HUES48 (cell line): Measurements from ENCODE around the gene TFF1.

ENCODE experiments used
- H3K27ac ChIP-seq: one replicate; pipeline ENCODE4 v1.7.0; 2013; ENCODE audit warnings: low read depth, low read length, inconsistent platforms
- H3K27me3 ChIP-seq: 2 replicates; pipeline ENCODE4 v1.6.1; 2013; ENCODE audit warnings: mild to moderate bottlenecking, low read length; ENCODE audit not compliant: control insufficient read depth, insufficient read depth
- H3K36me3 ChIP-seq: 2 replicates; pipeline ENCODE4 v1.6.1; 2013; ENCODE audit warnings: low read length; ENCODE audit not compliant: control insufficient read depth, insufficient read depth
- H3K4me1 ChIP-seq: 2 replicates; pipeline ENCODE4 v1.6.1; 2013; ENCODE audit warnings: mild to moderate bottlenecking, low read length; ENCODE audit not compliant: control insufficient read depth, insufficient read depth
- H3K4me3 ChIP-seq: 2 replicates; pipeline ENCODE4 v1.5.1; 2013; ENCODE audit warnings: mild to moderate bottlenecking, low read depth, low read length
- H3K9ac ChIP-seq: 2 replicates; pipeline ENCODE4 v1.6.1; 2013; ENCODE audit warnings: mild to moderate bottlenecking, low read depth, low read length, moderate library complexity
- H3K9me3 ChIP-seq: 2 replicates; pipeline ENCODE4 v1.6.1; 2013; ENCODE audit warnings: low read length; ENCODE audit not compliant: control insufficient read depth, insufficient read depth

The TFF1 gene

GRCh38 chr21:42330380-42331371, 35.7 kb downstream of the TFF1 start:
- Histone ChIP-seq H3K27ac (no peak overlapping the region), H3K9me3 (0 out of 2 replicates have a peak, but pooled peaks cover 6% of the 10 kb centered on the region), H3K36me3 (no peaks in the 10 kb centered on the region), H3K4me1 (peaks cover 13% of the 10 kb centered on the region), H3K27me3 (no peaks in the 10 kb centered on the region), H3K4me3 (no peak overlapping the region; the same call in 1 of the 2 replicates), H3K9ac (no peak overlapping the region)

GRCh38 chr21:42324896-42325295, 41.4 kb downstream of the TFF1 start:
- no peak overlapping the region for H3K4me3 ChIP-seq
- H3K27me3 ChIP-seq: no peaks in the 10 kb centered on the region
- H3K36me3 ChIP-seq: no peaks in the 10 kb centered on the region
- H3K9ac ChIP-seq: no peak overlapping the region
- H3K9me3 ChIP-seq: 0 out of 2 replicates have a peak, but pooled peaks cover 6% of the 10 kb centered on the region
- H3K4me1 ChIP-seq: no peaks in the 10 kb centered on the region
- H3K27ac ChIP-seq: no peak overlapping the region

- no peaks in the 10 kb centered on the region for H3K27me3 ChIP-seq
- no peak overlapping the region for H3K9ac ChIP-seq
- H3K4me1 ChIP-seq: peaks cover 13% of the 10 kb centered on the region; the same call in 1 of the 2 replicates
- no peaks in the 10 kb centered on the region for H3K36me3 ChIP-seq
- H3K27ac ChIP-seq: no peak overlapping the region
- no peaks in the 10 kb centered on the region for H3K9me3 ChIP-seq
- H3K4me3 ChIP-seq: no peak overlapping the region
Measured at GRCh38 chr21:42321845-42322244, 44.5 kb downstream of the TFF1 start.

GRCh38 chr21:42321231-42321630, 45.1 kb downstream of the TFF1 start:
- Histone ChIP-seq H3K36me3 (no peaks in the 10 kb centered on the region), H3K9me3 (no peaks in the 10 kb centered on the region), H3K4me3 (no peak overlapping the region), H3K9ac (no peak overlapping the region), H3K27ac (no peak overlapping the region), H3K27me3 (no peaks in the 10 kb centered on the region), H3K4me1 (peaks cover 17% of the 10 kb centered on the region; the same call in 1 of the 2 replicates)

GRCh38 chr21:42320791-42321190, 45.5 kb downstream of the TFF1 start:
- H3K9me3 ChIP-seq: no peaks in the 10 kb centered on the region
- no peak overlapping the region for H3K9ac ChIP-seq
- H3K4me1 ChIP-seq: peaks cover 17% of the 10 kb centered on the region; the same call in 1 of the 2 replicates
- H3K27ac ChIP-seq: no peak overlapping the region
- no peak overlapping the region for H3K4me3 ChIP-seq
- H3K36me3 ChIP-seq: no peaks in the 10 kb centered on the region
- H3K27me3 ChIP-seq: no peaks in the 10 kb centered on the region

- Histone ChIP-seq H3K27ac (no peak overlapping the region), H3K9me3 (no peaks in the 10 kb centered on the region), H3K4me1 (peaks cover 17% of the 10 kb centered on the region; the same call in 1 of the 2 replicates), H3K36me3 (no peaks in the 10 kb centered on the region), H3K27me3 (no peaks in the 10 kb centered on the region), H3K4me3 (no peak overlapping the region), H3K9ac (no peak overlapping the region)
Measured at GRCh38 chr21:42319851-42320572, 46.3 kb downstream of the TFF1 start.

GRCh38 chr21:42319376-42319775, 47.0 kb downstream of the TFF1 start:
- Histone ChIP-seq H3K4me3 (no peak overlapping the region), H3K9me3 (no peaks in the 10 kb centered on the region), H3K27ac (no peak overlapping the region), H3K9ac (no peak overlapping the region), H3K27me3 (no peaks in the 10 kb centered on the region), H3K4me1 (peaks cover 17% of the 10 kb centered on the region; the same call in 1 of the 2 replicates), H3K36me3 (no peaks in the 10 kb centered on the region)

- Histone ChIP-seq H3K4me1 (peaks cover 27% of the 10 kb centered on the region), H3K27me3 (no peaks in the 10 kb centered on the region), H3K36me3 (no peaks in the 10 kb centered on the region), H3K4me3 (no peak overlapping the region), H3K27ac (no peak overlapping the region), H3K9ac (no peak overlapping the region), H3K9me3 (no peaks in the 10 kb centered on the region)
Measured at GRCh38 chr21:42317826-42318746, 48.2 kb downstream of the TFF1 start.

GRCh38 chr21:42317341-42317741, 49.0 kb downstream of the TFF1 start:
- Histone ChIP-seq H3K9me3 (no peaks in the 10 kb centered on the region), H3K4me1 (peaks cover 28% of the 10 kb centered on the region), H3K9ac (no peak overlapping the region), H3K27me3 (no peaks in the 10 kb centered on the region), H3K4me3 (no peak overlapping the region), H3K36me3 (no peaks in the 10 kb centered on the region), H3K27ac (no peak overlapping the region)

GRCh38 chr21:42316891-42317290, 49.4 kb downstream of the TFF1 start:
- Histone ChIP-seq H3K27ac (no peak overlapping the region), H3K27me3 (no peaks in the 10 kb centered on the region), H3K9me3 (no peaks in the 10 kb centered on the region), H3K36me3 (no peaks in the 10 kb centered on the region), H3K4me3 (no peak overlapping the region), H3K9ac (no peak overlapping the region), H3K4me1 (peaks cover 28% of the 10 kb centered on the region)
